Amniotic stem cell (primary cell): Measurements from ENCODE around the gene DNAH10.

Experiments used
- DNase-seq: peaks from one replicate; lab custom pipeline; 2025; lab: John Stamatoyannopoulos, UW

The DNAH10 gene

DNA sequence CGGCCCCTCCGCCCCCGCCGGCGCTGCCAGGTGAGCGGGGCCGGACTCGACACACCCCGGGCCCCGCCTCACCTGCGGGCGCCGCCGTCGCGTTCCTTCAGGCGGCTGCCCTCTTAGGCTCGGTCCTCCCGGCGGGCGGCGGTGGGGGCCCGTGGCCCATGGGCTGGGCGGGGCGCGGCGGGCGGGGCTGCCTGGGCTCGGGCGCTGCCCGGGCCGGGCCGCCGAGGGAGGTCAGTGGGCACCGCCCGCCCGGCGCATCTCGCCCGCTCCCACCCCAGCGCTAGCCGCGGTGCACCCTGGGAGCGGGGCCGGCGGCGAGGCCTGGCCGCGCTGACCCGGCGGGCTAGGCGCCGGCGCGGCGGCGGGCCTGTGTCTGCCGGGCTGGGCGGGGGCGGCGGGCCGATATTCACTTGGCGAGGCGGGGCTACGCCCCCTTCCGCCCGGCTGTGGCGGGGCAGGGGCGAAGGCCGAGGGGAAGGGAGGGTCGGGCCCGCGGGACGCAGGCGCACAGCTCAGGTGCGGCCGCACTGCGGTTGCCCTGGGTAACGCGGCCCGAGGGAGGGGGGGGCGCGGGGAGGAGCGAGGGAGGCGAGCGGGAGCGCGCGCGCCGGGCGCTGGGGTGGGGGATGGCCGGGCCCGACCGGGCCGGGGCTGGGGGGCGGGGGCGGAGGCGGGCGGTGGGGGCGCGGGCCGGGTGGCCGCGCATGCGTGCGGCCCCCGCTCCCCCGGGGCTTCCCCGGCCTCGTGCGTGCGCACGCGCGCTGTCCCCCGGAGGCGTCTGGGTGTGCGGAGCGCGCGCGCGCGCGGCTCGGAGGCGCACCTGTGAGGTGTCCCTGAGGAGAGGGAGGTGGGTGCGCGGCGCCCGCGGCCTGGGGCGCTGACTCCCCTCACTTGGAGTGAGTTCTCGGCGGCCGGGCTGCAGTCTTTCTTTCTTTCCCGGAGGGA, 210.6 kb downstream of the DNAH10 start, which contains the start of the genes CCDC92 and ZNF664:
Gene CCDC92 (minus strand): TSS at position 375 of the 945 bp plus-strand sequence. CDS start 28,526 bp downstream, outside the sequence.
Gene ZNF664 (plus strand): TSS at position 759 of the 945 bp plus-strand sequence. CDS start 38,930 bp downstream, outside the sequence.
- peak; percentile 76 for DNase-seq

DNA sequence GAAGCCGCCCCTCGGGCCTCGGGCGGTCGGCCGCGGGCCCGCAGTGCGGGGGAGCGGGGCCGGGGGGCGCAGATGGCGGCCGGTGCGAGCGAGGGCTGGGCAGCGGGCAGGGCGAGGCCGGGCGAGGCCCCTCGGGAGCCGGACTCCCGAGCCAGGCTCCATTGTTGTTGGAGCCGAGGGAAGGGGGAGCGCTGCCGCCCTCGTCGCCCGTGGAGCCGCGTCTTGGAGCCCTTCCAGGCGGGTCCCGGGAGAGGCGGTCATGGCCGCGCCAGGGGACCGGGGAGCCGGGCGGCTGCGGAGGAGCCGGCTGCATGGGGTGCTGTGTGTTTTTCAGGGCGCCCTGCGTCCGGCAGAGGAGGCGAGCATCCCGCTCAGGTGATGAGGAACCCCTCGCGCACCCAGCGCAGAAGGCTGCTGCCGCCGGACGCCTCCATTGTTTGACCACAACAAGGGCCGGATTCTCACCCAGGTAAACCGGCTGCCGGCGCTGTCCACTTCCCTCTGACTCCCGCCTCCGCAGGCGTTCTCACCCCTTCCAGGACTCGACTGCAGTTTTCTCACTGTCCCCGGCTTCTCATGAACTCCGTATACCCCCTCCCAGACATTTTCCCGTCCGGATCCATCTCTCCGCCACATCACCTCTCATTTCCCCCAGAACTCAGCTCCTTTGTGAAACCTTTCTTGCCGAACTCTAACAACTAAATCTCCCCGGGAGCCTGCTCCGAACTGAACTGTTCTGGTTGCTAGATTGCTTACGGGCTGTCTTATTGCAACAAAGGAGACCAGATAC, 211.6 kb downstream of the DNAH10 start:
- no peak for DNase-seq

DNA sequence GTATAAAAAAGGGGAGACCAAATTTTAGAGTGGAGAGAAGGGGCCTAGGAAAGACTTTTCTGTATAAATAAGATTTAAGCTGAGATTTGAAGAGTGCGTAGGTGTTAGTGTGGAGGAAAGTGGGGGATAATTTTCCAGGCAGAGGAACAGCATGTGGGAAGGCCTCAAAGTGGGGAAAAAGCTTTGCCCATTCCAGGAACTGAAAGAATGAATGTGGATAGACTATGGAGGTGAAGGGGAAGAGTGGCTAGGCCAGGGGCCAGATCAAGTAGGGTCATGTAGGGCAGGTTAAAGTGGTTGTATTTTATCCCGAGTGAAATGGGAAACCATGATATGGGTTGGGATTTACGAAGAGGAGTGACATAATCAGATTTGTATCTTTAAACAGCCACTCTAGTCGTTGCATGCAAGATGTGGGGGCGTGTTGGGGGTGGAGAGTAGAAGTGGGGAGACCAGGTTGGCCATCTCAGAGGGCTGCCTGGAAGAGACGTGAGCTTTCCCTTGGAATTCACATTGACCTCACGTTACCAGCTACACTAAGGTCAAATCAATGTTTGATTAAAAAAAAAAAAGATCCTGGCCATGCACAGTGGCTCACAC, 214.2 kb downstream of the DNAH10 start:
- no peak for DNase-seq

DNA sequence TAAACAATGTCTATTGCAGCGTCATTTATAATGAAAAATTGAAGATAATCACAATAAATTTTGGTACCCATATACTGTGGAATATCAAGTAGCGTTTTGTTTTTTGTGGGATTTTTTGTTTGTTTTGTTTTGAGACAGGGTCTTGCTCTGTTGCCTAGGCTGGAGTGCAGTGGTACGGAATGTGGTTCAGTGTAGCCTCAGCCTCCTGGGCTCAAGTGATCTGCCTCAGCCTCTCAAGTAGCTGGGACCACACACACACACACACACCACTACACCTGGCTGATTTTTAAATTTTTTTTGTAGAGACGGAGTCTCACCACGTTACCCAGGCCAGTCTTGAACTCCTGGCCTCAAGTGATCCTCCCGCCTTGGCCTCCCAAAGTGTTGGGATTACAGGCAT, 217.5 kb downstream of the DNAH10 start:
- no peak for DNase-seq

DNA sequence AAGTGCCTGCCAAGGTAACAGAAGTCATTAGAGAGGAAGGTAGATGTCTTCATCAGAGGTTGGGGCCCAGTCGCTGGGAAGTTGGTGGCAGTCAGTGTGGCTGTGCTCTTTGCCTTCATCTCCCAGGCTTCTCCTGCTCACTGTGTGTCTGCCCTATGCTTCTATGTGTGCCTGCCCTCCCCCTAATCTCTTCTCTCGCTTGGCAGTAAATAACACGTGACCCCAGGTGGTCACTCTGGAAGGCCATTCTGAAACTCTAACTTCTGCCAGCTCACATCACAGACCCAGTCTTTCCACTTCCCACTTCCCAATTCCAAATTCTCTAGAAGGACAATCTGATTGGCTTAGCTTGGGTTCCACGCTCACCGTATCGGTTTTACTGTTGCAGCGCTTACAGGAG, 220.2 kb downstream of the DNAH10 start:
- no peak for DNase-seq

DNA sequence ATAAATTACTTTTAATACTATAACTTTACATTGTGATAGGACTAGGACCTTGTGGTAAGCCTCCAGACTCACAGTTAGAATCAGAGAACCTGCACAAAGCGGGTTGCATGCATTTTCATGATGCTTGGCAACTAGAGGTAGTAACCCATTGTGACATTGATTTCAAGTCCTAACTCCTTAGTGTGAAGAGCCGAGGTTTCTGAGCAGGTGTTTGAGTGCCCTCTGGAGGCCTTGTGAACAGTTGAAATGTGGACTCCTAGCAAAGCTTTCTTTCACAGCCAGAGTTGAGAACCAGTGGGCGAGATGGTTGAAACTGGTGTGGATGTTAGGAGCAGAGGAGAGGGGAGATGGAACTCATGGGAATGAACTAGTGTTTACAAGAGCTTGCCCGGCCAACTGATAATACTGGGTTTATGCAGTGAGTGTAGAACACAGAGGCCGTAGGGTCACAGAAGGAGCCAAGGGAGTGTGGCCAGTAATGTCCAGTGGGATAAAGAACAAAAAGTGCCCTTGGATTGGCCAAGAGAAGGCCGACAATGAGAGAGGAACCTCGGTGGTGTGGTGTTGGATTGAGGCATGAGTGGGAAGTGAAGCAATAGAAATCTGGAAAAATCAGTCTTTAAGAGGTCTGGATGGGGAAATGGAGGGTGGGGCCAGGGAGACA, 221.9 kb downstream of the DNAH10 start:
- DNase-seq = peak; percentile 57

DNA sequence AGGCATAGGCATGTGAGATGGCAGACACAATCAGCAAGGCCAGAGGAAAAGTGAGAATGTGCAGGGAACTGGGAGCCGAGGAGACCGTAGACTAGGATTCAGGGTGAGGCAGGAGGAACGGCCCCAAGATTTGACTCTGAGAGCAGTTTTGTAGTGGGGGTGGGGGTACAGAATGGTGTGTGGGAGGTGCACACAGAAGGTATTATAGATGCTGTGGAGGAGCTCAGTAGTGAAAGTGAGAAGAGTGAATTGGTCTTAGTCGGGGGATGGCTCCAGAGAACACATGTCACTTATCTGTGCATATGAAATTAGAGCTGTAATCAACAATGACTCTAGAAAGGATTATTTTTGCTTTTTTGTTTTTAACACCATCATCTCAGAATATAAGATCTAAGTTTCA, 222.8 kb downstream of the DNAH10 start:
- no peak for DNase-seq
